Measurements from ENCODE around the gene EMILIN2. TPM values are rescaled to one million over a fixed set of nuclear protein-coding genes. Genes with fewer than 3 reads are reported as not detected.
"Not testable (repeated sequence)": the region's sequence is repeated elsewhere in the genome, so short reads cannot be mapped to it uniquely, and the experiment has no call there.

EMILIN2 gene
- total RNA-seq, 1 experiment from 2014 or later, result 4.3 TPM

GRCh38 chr18:2845172-2845571, 1.6 kb upstream of the EMILIN2 start:
- DNase-seq (ENCODE audit: low spot score), result no peak

- no peak for DNase-seq (ENCODE audit: low spot score)
Measured at GRCh38 chr18:2847317-2848246, 776 bp downstream of the EMILIN2 start.

DNA sequence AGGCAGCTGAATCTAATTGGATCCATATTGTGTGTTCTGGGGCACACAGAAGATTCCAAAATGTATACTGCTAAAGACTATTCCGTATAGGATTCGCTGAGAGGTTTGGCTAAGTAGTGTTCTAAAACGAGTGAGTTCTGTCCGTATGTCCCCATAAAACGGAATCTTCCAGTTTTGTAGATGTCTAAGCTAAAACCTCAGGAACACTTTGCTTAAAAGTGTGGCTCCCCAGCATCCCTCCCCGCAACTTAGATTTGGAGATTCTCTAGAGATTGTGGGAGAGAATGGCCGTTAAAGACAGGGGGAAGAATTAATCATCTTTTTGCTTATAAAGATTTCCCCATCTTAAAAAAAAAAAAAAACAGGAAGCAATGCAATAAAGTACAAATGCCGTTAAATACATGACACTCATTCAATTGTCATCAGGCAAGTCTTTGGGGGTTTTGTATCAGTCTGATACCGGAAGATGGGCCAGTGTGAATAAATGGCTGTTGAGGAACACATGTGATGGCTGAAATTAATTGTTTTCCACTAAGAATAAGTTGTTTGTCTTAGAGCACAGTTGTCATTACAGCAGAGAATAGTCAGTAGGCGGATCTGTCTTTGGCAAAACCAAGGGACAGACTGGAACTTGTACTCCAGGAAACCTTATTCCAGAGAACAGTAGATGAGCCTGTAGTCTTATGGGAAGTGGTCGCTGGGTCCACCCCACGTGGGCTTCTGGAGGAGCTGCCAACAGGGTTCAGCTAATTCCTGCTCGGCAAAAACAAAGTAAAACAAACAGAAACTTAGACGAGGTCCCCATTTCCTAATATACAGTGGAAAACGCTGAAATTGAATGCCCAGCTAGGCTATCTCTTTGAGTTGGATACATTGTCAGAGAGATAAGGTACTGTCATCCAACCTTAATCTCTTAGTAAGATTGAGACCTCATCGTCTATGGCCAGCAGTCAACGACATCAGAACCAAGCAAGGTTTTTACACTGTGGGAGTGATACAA, 1.7 kb downstream of the EMILIN2 start:
- DNase-seq (ENCODE audit: low spot score), result no peak

- DNase-seq (ENCODE audit: low spot score), result peak; percentile 16
Measured at GRCh38 chr18:2850816-2851215, 4.0 kb downstream of the EMILIN2 start.

DNA sequence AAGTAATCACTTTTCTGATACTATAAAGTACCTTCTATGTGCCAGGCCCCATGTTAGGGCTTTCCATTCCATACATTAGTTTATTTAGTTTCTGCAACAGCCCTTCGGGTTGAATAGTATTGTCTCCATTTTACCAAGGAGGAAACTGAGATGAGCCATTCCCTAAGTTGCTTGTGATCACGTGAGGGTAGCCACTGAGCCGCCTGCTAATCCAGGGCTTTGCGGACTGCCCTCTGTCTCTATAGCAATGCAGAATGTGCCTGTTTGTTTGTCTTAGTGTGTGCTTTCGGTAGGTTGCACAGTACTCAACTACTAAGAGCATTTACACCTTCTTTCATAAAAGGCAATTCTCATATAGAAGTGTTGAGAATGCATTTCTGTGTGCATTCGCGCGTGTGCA, 5.0 kb downstream of the EMILIN2 start:
- DNase-seq (ENCODE audit: low spot score), result no peak

DNA sequence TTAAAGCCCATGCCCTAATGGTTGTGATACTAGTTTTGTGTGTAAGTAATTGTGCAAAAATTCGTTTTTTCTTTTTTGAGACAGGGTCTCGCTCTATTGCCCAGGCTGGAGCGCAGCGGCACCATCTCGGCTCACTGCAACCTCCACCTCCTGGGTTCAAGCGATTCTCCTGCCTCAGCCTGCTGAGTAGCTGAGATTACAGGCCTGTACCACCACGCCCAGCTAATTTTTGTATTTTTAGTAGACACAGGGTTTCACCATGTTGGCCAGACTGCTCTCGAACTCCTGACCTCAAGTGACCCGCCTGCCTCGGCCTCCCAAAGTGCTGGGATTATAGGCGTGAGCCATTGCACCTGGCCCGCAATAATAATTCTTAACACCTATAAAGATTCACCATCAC, 5.7 kb downstream of the EMILIN2 start:
- not testable (repeated sequence) for DNase-seq (ENCODE audit: low spot score)

GRCh38 chr18:2853173-2853925, 6.5 kb downstream of the EMILIN2 start:
- DNase-seq (ENCODE audit: low spot score), result no peak

DNA sequence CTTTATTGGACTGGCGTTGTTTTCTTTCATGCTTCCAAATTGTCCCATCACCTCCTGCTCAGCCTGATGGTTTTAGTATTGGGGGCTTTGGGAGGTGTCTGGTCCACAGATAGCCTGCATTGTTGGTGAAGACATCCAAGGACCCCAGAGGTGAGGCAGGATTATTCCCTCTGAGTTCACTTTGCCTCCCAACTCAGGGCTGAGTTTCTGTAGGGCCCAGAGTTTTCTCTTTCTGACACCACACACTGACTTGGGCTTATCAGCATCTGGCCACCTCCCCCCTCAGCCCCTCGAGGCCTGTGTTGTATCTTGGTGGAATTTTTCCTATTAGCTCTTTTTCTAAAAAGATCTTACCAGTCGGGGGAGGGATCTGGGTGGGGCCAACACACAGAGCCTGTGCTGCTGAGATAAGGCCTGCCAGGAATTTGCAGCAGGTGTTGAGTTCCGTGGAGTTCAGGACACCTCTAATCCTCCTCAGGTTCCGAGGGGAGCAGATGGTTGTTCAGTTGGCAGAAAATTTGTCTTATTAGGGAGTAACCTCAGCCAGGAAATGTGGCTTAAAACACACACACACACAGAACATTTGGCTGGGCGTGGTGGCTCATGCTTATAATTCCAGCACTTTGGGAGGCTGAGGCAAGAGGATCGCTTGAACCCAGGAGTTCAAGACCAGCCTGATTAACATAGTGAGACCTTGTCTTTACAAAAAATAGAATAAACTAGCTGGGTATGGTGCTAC, 7.3 kb downstream of the EMILIN2 start:
- DNase-seq (ENCODE audit: low spot score), result no peak

DNA sequence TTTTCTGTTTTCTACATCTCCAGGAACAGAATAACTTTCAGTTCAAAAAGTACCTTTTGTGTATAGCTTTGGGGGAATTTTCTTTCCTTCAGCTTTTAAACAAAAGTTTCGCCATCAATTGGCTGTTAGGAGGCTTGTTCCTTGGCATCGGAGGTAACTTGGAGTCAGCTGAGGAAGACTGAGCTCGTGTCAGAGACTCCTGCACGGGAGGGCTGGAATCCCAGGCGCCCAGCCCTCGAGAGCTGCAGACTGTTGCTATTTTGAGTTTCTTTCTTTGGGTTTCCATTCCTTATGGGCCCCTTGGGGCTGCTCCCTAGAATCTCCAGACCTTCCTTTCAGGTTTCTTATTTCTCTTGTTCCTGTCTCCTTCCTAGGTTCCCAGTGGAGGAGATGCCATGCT, 8.1 kb downstream of the EMILIN2 start:
- DNase-seq (ENCODE audit: low spot score), result no peak

DNA sequence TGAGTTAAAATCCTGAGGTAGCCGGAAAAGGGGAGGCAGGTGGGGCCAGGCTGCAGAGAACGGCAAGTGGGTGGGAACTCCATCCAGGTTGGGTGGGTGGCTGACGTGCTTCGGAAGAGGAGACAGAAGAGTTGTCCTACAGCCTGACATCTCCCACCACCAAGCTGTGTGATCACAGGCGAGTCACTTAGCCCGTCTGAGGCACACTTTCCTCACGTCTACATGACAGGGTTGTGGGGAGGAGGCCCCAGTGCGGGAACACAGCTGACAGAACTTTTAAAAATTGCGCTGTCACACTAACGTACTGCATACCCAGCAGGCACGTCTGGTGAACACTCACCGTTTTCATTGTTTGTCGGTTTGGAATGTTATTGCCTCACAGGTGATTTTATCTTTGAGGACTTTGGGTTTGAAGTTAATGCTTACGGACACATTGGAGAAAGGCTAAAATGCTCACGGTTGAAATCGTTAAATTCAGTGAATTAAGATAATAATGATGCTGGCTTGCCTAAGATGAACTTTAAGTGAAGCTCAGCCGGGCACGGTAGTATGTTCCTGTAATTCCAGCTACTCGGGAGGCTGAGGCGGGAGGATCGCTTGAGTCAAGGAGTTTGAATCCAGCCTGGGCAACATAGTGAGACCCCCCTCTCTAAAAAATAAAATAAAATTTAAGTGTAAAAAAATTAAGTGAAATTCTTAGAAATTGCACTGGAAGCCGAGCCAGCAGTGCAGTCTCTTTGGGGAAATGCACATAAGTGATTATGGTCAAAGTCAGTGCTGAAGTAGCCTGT, 8.9 kb downstream of the EMILIN2 start:
- DNase-seq (ENCODE audit: low spot score), result no peak

DNA sequence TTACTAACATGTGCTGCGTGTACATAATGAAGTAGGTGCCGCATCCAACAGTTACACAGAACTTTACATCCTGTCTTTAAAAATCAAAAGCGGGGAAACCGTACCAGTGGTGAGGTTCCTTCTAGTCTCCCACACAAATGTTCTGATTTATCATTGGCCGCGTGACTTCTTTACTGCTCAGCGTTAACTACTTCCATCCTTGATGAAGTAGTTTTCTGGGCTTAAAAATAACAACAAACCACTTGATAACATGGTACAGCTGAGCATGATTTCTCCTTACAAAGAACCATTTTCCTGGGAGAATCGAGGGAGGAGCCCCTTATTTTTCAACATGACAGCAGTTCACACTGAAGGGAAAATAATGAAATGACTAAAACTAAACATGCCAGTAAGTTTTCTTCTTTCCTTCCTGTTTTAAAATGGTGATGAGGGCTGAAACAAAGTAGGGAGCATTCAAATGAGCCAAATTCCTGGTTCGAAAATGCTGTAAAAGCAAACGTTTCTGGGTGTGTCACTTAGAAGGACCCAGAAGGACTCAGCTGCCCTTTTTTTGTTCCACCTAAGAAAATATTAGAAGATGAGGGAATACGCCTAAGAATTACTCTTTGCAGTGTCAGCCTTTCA, 9.9 kb downstream of the EMILIN2 start:
- DNase-seq (ENCODE audit: low spot score), result no peak

GRCh38 chr18:2857491-2858131, 10.8 kb downstream of the EMILIN2 start:
- DNase-seq (ENCODE audit: low spot score), result peak; percentile 19

DNA sequence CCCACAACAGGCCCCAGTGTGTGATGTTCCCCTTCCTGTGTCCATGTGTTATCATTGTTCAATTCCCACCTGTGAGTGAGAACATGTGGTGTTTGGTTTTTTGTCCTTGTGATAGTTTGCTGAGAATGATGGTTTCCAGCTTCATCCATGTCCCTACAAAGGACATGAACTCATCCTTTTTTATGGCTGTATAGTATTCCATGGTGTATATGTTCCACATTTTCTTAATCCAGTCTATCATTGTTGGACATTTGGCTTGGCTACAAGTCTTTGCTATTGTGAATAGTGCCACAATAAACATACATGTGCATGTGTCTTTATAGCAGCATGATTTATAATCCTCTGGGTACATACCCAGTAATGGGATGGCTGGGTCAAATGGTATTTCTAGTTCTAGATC, 13.6 kb downstream of the EMILIN2 start:
- not testable (repeated sequence) for DNase-seq (ENCODE audit: low spot score)

- DNase-seq (ENCODE audit: low spot score), result not testable (repeated sequence)
Measured at GRCh38 chr18:2863997-2864396, 17.2 kb downstream of the EMILIN2 start.

DNA sequence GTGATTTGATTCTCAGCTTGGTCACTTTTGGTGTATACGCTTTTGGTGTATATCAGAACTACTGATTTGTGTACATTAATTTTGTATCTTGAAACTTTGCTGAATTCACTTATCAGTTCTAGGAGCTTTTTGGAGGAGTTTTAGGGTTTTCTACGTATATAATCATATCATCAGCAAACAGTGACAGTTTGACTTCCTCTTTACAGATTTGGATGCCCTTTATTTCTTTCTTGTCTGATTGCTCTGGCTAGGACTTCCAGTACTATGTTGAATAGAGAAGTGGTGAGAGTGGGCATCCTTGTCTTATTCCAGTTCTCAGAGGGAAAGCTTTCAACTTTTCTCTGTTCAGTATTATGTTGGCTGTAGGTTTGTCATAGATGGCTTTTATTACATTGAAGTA, 19.7 kb downstream of the EMILIN2 start:
- not testable (repeated sequence) for DNase-seq (ENCODE audit: low spot score)

DNA sequence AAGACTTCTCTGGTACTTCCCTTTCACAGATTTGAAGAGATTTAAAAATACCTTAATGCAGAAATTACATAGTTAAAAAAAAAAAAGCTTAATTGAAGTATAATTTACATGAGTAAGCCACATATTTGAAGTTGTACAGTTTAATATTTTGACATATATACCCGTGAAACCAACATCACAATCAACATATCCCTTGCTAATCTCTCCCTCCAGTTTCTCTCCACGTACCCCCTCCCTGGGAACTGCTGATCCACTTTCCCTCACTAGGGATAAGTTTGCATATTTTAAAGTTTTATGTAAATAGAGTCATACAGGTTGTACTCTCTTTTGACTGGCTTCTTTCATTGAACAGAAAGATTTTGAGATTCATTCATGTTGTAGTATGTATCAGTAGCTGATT, 22.4 kb downstream of the EMILIN2 start:
- DNase-seq (ENCODE audit: low spot score), result no peak

DNA sequence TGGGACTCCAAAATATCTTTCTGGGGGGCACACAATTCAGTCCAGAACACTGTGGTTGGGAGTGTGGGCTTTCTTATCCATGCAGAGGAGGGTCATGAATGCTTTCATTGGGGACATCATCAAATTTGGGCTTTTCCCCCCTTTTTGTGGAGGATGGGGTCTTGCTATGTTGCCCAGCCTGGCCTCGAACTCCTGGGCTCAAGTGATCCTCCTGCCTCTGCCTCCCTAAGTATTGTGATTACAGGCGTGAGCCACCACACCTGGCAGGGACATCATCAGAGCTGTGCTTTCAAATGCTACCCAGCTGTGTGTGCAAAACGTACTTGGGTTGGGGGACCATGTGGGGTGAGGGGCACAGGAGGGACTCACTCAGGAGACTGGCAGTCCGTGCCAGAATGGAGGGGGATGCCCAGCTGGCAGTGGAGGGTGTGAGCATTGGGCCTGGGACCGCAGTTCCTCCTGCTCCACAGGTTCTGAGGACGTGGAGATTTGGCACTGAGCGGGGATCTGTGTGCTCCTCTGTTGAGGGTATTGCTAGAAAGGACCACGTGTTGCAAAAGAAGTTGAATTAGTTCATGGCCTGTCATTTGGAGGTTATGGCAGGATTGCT, 24.4 kb downstream of the EMILIN2 start:
- no peak for DNase-seq (ENCODE audit: low spot score)

DNA sequence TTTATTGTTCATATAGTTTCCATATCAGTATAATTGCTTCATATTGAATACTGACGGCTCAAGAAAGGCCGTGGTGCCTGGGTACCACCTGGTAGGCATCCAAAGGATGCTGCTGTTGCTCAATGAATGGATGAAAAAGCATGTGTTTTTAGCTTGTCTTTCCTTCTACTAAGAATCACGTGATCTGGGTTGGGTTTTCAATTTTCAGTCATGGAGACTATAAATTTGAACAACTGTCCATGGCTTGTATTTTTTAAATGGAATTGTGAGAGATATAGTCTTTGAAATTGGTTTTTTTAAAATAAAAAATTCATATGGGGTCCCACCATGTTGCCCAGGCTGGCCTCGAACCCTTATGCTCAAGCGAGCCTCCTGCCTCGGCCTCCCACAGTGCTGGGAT, 25.3 kb downstream of the EMILIN2 start:
- DNase-seq (ENCODE audit: low spot score), result no peak

- no peak for DNase-seq (ENCODE audit: low spot score)
Measured at GRCh38 chr18:2874765-2875164, 28.0 kb downstream of the EMILIN2 start.
